HepG2 (cell line): ENCODE results near the gene RIPOR1. TPM values are rescaled to one million over a fixed set of nuclear protein-coding genes. Genes with fewer than 3 reads are reported as not detected.

Experiments
- GABPA ChIP-seq, 2 experiments: IDR thresholded peaks; 2 replicates each; pipeline ENCODE4 v1.6.1; 2011 to 2016; ENCODE audit warnings: low read depth in 2 of 2, low read length in 1 of 2, missing biosample characterization in 1 of 2, missing genetic modification characterization in 1 of 2
- MAFF ChIP-seq: IDR thresholded peaks from 2 replicates; pipeline ENCODE4 v1.6.1; 2011; ENCODE audit warnings: low read depth, low read length, improper control_type of control experiment
- MAFG ChIP-seq: sonication (generic); formaldehyde crosslinking; IDR thresholded peaks from 2 replicates; pipeline ENCODE4 v1.5.1; 2020; ENCODE audit warnings: mild to moderate bottlenecking, missing genetic modification reagents
- MTF1 ChIP-seq: sonication (generic); formaldehyde crosslinking; IDR thresholded peaks from 2 replicates; pipeline ENCODE4 v1.5.0; 2020; ENCODE audit warnings: missing genetic modification reagents
- NFKB2 ChIP-seq: sonication (generic); formaldehyde crosslinking; IDR thresholded peaks from 2 replicates; pipeline ENCODE4 v1.4.0; 2020; ENCODE audit warnings: missing genetic modification reagents, borderline replicate concordance
- NR2F2 ChIP-seq: IDR thresholded peaks from 2 replicates; pipeline ENCODE4 v1.6.1; 2012; ENCODE audit warnings: low read depth, inconsistent platforms, borderline replicate concordance
- RAD21 ChIP-seq: fragments of 450-650 bp; formaldehyde crosslinking; IDR thresholded peaks from 2 replicates; pipeline ENCODE4 v1.5.0; 2020; ENCODE audit warnings: mild to moderate bottlenecking
- YEATS2 ChIP-seq: sonication (generic); formaldehyde crosslinking; IDR thresholded peaks from 2 replicates; pipeline ENCODE4 v1.4.0; 2020; ENCODE audit warnings: missing genetic modification reagents, borderline replicate concordance
- ZMYM3 ChIP-seq: sonication (generic); formaldehyde crosslinking; IDR thresholded peaks from 2 replicates; pipeline ENCODE4 v1.5.1; 2020; ENCODE audit warnings: mild to moderate bottlenecking, missing genetic modification reagents
- ZMYM4 ChIP-seq: sonication (generic); formaldehyde crosslinking; IDR thresholded peaks from 2 replicates; pipeline ENCODE4 v1.8.1; 2023; ENCODE audit warnings: mild to moderate bottlenecking, missing genetic modification reagents
- ZNF101 ChIP-seq: sonication (generic); formaldehyde crosslinking; IDR thresholded peaks from 2 replicates; pipeline ENCODE4 v1.4.0; 2020; ENCODE audit warnings: mild to moderate bottlenecking, low read depth, missing genetic modification reagents, borderline replicate concordance
- ZNF12 ChIP-seq: sonication (generic); formaldehyde crosslinking; IDR thresholded peaks from 2 replicates; pipeline ENCODE4 v1.5.0; 2020; ENCODE audit warnings: missing genetic modification reagents
- ZNF3 ChIP-seq: IDR thresholded peaks from 2 replicates; pipeline ENCODE4 v1.7.0; 2017; ENCODE audit warnings: inconsistent platforms
- ZNF331 ChIP-seq: sonication (generic); formaldehyde crosslinking; IDR thresholded peaks from 2 replicates; pipeline ENCODE4 v1.4.0; 2020; ENCODE audit warnings: missing genetic modification reagents
- ZNF766 ChIP-seq: sonication (generic); formaldehyde crosslinking; IDR thresholded peaks from 2 replicates; pipeline ENCODE4 v1.5.0; 2020; ENCODE audit warnings: missing genetic modification reagents, borderline replicate concordance
- ZNF839 ChIP-seq: sonication (generic); formaldehyde crosslinking; IDR thresholded peaks from 2 replicates; pipeline ENCODE4 v1.4.0; 2020; ENCODE audit warnings: missing genetic modification reagents, mild to moderate bottlenecking, borderline replicate concordance
- polyA plus RNA-seq, 8 experiments: library from polyadenylated mRNA; depleted of rRNA in 3 of 8; stranded (reverse) in 7 of 8; unstranded in 1 of 8; fragments of >200 nt; fragmentation: Illumina TruSeq in 4 of 8; extraction: Trizol in 4 of 8; gene quantifications; 2 replicates each; pipeline versions ENCODE4 v1.2.1 to v1.2.3, GENCODE V29; 2011 to 2016; ENCODE audit warnings: low read depth in 4 of 8, missing spikeins in 1 of 8, mixed read lengths in 1 of 8; ENCODE audit not compliant: insufficient read depth in 1 of 8
- total RNA-seq, 5 experiments: library from RNA; depleted of rRNA; stranded (reverse); fragments of >200 nt; fragmentation: Illumina TruSeq; extraction: Trizol; gene quantifications; 2 replicates each; pipeline ENCODE4 v1.2.3, GENCODE V29; 2016; ENCODE audit warnings: low read depth in 1 of 5
- TF ChIP-seq, protein P1 (sequence below): sonication (generic); formaldehyde crosslinking; IDR thresholded peaks from 2 replicates; pipeline ENCODE4 v1.8.0; 2022; ENCODE audit warnings: missing genetic modification reagents, mild to moderate bottlenecking, borderline replicate concordance
- TF ChIP-seq, protein P2 (sequence below): sonication (generic); formaldehyde crosslinking; IDR thresholded peaks from 2 replicates; pipeline ENCODE4 v1.8.1; 2023; ENCODE audit warnings: mild to moderate bottlenecking, missing genetic modification reagents, borderline replicate concordance
- TF ChIP-seq, protein P3 (sequence below): IDR thresholded peaks from 2 replicates; pipeline ENCODE4 v1.6.1; 2012; ENCODE audit warnings: low read depth, low read length, improper control_type of control experiment
- TF ChIP-seq, protein P4 (sequence below): sonication (generic); formaldehyde crosslinking; IDR thresholded peaks from 2 replicates; pipeline ENCODE4 v1.5.0; 2020; ENCODE audit warnings: mild to moderate bottlenecking, missing genetic modification reagents
- TF ChIP-seq, protein P5 (sequence below): sonication (generic); formaldehyde crosslinking; IDR thresholded peaks from 2 replicates; pipeline ENCODE4 v1.4.0; 2020; ENCODE audit warnings: missing genetic modification reagents
- TF ChIP-seq, protein P6 (sequence below): sonication (generic); formaldehyde crosslinking; IDR thresholded peaks from 2 replicates; pipeline ENCODE4 v1.4.0; 2020; ENCODE audit warnings: missing genetic modification reagents

RIPOR1 gene
- total and polyA plus RNA-seq, 2 of the 13 experiments (the other 11 are each of a cell fraction or from before 2014, with no cell fraction given): 4.6 to 8.1 TPM

DNA sequence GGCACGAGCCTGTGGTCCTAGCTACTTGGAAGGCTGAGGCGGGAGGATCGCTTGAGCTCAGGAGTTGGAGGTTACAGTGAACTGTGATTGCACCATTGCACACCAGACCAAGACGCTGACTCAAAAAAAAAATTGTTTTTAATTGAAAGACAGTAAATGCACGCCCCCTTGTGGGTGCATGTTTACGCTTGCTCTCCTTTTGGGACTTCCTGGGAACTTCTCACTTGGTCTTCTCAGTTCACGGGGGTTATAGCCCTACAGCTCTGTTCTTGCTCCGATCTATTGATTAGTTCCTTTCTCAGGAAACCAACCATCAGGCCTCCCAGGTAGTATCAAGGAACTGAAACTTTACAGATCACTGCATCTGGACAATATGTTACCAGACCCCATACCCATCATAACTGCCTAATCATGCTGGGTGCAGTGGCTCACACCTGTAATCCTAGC lies 14.2 kb upstream of the RIPOR1 start (continued):
- TF ChIP-seq NFKB2 (CRISPR knock-in tag) (no peak), MAFF (peak; percentile 44), ZNF12 (CRISPR knock-in tag) (no peak), YEATS2 (CRISPR knock-in tag) (0 out of 2 replicates have a peak, but pooled peaks have one; percentile 27), MAFG (no peak), ZNF101 (CRISPR knock-in tag) (no peak), ZNF3 (CRISPR knock-in tag) (peak; percentile 85), ZNF839 (CRISPR knock-in tag) (no peak), NR2F2 (no peak), ZMYM3 (CRISPR knock-in tag) (peak; percentile 78; the same call in 1 of the 2 replicates), RAD21 (CRISPR knock-in tag) (peak; percentile 66), ZNF331 (CRISPR knock-in tag) (no peak), GABPA (IDR thresholded peaks at IDR 0.05; ENCODE audit: low read depth, low read length) (no peak), GABPA (CRISPR knock-in tag; IDR thresholded peaks at IDR 0.05; ENCODE audit: low read depth) (no peak), ZNF766 (no peak), MTF1 (no peak), ZMYM4 (CRISPR knock-in tag) (no peak)
- TF ChIP-seq, protein P1, sequence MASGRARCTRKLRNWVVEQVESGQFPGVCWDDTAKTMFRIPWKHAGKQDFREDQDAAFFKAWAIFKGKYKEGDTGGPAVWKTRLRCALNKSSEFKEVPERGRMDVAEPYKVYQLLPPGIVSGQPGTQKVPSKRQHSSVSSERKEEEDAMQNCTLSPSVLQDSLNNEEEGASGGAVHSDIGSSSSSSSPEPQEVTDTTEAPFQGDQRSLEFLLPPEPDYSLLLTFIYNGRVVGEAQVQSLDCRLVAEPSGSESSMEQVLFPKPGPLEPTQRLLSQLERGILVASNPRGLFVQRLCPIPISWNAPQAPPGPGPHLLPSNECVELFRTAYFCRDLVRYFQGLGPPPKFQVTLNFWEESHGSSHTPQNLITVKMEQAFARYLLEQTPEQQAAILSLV: no peak
- TF ChIP-seq, protein P2, sequence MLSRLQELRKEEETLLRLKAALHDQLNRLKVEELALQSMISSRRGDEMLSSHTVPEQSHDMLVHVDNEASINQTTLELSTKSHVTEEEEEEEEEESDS (CRISPR knock-in tag): no peak
- TF ChIP-seq, protein P3, sequence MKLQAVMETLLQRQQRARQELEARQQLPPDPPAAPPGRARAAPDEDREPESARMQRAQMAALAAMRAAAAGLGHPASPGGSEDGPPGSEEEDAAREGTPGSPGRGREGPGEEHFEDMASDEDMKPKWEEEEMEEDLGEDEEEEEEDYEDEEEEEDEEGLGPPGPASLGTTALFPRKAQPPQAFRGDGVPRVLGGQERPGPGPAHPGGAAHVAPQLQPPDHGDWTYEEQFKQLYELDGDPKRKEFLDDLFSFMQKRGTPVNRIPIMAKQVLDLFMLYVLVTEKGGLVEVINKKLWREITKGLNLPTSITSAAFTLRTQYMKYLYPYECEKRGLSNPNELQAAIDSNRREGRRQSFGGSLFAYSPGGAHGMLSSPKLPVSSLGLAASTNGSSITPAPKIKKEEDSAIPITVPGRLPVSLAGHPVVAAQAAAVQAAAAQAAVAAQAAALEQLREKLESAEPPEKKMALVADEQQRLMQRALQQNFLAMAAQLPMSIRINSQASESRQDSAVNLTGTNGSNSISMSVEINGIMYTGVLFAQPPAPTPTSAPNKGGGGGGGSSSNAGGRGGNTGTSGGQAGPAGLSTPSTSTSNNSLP: peak; percentile 58; the same call in 1 of the 2 replicates
- TF ChIP-seq, protein P4, sequence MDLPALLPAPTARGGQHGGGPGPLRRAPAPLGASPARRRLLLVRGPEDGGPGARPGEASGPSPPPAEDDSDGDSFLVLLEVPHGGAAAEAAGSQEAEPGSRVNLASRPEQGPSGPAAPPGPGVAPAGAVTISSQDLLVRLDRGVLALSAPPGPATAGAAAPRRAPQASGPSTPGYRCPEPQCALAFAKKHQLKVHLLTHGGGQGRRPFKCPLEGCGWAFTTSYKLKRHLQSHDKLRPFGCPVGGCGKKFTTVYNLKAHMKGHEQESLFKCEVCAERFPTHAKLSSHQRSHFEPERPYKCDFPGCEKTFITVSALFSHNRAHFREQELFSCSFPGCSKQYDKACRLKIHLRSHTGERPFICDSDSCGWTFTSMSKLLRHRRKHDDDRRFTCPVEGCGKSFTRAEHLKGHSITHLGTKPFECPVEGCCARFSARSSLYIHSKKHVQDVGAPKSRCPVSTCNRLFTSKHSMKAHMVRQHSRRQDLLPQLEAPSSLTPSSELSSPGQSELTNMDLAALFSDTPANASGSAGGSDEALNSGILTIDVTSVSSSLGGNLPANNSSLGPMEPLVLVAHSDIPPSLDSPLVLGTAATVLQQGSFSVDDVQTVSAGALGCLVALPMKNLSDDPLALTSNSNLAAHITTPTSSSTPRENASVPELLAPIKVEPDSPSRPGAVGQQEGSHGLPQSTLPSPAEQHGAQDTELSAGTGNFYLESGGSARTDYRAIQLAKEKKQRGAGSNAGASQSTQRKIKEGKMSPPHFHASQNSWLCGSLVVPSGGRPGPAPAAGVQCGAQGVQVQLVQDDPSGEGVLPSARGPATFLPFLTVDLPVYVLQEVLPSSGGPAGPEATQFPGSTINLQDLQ (CRISPR knock-in tag): no peak
- TF ChIP-seq, protein P5, sequence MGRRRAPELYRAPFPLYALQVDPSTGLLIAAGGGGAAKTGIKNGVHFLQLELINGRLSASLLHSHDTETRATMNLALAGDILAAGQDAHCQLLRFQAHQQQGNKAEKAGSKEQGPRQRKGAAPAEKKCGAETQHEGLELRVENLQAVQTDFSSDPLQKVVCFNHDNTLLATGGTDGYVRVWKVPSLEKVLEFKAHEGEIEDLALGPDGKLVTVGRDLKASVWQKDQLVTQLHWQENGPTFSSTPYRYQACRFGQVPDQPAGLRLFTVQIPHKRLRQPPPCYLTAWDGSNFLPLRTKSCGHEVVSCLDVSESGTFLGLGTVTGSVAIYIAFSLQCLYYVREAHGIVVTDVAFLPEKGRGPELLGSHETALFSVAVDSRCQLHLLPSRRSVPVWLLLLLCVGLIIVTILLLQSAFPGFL (CRISPR knock-in tag): no peak
- TF ChIP-seq, protein P6, sequence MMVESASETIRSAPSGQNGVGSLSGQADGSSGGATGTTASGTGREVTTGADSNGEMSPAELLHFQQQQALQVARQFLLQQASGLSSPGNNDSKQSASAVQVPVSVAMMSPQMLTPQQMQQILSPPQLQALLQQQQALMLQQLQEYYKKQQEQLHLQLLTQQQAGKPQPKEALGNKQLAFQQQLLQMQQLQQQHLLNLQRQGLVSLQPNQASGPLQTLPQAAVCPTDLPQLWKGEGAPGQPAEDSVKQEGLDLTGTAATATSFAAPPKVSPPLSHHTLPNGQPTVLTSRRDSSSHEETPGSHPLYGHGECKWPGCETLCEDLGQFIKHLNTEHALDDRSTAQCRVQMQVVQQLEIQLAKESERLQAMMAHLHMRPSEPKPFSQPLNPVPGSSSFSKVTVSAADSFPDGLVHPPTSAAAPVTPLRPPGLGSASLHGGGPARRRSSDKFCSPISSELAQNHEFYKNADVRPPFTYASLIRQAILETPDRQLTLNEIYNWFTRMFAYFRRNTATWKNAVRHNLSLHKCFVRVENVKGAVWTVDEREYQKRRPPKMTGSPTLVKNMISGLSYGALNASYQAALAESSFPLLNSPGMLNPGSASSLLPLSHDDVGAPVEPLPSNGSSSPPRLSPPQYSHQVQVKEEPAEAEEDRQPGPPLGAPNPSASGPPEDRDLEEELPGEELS: peak; percentile 22; the same call in 1 of the 2 replicates
